NCI-H2227 (cell line): ENCODE results near the gene PSD4.

Experiments used
- DNase-seq: peaks from one replicate; lab custom pipeline; 2025; ENCODE audit not compliant: unreplicated experiment; lab: John Stamatoyannopoulos, UW

The PSD4 gene

DNA sequence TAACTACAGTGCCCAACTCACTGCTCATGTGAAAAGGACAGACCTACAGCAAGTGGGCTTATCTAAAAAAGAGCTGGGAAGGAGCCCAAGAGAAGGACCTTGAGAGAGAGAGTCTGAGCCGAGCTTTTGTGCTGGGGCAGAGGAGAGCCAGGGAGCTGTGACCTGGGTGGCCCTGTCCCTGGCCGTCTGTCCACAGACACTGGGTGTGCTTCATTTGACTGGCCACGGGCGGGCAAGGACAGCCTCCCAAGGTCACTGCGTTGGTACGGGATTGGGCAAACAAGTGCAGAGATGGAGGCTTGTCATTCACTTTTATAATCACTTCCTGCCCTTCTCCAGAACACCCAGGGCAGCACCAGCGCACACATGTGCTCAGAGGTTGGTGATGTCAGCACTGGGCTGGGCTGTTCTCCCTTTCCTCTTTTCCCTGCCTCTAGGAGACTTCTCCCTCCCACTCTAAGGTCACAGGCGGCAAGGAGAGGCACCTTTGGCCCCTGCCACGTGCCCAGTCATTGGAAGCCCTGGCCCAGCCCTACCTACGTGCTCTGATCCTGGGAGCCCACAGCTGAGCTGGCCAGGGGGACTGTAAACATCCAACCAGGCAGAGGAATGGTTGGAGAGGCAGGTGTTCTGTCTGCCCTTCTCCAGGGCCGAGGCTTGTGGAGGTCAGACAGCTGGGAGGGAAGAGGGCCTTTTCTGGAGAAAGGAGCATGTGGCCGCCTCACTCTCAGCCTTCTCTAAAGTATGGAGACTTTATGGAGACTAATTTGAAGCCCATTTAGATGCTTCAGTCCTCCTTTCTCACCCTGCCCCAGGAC, 6.4 kb upstream of the PSD4 start:
- DNase-seq: no peak

GRCh38 chr2:113167962-113168340, 5.8 kb upstream of the PSD4 start:
- no peak for DNase-seq

- no peak for DNase-seq
Observed at GRCh38 chr2:113169002-113169530, 4.7 kb upstream of the PSD4 start.

GRCh38 chr2:113169586-113169985, 4.2 kb upstream of the PSD4 start:
- no peak for DNase-seq

DNA sequence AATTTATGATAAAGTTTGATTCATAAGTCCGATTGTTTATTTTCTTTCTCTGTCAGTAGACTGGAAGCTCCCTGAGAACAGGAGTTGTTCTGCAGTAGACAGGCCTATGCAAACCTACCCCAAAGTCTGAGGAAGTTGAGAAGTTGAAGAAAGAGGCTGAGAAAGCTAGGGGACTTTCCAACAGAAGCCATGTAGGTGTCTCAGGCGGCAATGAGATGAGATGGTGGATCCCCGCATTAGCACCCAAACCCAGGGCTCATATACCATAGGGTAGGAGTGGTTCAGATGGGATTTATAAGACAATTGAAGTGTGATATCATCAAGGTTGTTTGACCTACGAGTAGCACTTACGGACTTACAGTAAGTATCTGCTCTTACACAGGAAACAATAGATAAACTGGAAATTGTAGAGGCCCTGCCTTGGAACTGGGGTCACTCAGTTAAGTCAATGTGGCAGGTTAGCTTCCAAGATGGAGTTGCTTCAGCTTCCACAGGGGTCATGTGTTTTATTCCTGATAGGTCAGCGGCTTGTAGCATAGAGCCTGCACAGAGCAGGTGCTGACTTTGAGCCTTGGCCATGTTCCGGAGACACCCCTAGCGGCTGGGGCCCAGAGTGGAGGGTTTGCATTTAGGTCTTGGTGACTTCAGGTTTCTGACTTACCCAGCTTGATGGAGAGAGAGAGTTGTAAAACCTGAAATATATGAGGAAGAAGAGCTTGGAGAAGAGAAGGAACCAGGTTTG, 2.3 kb upstream of the PSD4 start:
- DNase-seq: no peak

DNA sequence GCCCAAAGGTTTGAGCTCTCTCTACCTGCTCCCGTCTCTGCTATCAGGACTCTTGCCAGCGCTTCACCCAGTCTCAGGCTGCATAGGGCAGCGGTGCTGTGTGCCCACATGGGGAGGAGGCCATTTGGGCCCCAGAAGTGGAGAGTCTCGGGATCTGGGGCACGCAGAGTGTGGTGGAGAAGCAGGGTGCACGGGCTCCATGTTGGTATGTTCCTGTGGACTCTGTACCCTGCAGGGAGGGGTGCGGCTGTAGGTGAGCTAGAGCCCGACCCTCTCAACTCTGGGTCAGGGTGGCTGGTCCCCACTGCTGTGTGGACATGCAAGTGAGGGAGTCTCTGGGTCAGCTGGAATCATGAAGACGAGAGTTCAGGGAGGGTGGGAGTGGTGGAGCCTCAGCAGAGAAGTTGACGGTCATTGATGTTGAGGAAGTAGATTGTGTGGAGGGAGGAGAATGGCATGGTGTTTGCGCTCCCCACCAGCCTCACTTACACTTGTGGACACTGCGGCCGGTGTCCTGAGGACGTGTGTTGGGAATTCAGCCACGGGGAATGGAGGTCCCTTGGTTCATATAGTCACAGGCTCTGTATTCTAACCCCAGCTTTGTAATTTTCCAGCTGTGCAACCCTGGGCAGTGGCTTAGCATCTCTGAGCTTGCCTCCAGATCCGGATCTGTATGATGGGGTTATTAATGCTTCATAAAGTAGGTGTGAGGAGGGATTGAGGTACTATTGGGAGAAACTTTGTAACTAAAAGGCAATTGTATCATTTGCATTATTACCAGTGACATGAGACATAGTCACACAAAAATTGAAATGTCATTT, 840 bp upstream of the PSD4 start:
- no peak for DNase-seq

DNA sequence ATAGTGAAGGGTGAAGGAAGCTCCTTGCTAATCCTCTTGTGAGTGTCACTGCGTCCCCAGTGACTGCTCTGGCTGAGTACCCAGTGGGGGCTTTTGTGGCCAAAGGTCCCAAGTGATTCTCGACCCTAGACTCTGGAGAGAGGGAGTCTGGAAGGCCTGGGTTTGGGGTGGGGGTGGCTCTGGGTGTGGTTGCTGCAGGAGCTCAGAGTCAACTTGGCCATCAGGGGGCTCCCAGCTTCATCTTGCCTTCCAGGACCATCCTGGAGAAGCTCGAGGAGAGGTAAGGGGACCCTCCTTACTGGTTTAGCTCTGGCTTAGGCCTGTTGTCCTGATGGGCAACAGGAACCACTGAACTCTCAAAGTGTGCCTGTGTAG, 592 bp downstream of the PSD4 start:
- no peak for DNase-seq

- DNase-seq: no peak
Observed at GRCh38 chr2:113175042-113175628, 1.4 kb downstream of the PSD4 start.

GRCh38 chr2:113175736-113176695, 2.2 kb downstream of the PSD4 start:
- DNase-seq: no peak

GRCh38 chr2:113176696-113177355, 3.1 kb downstream of the PSD4 start:
- DNase-seq: no peak

- no peak for DNase-seq
Observed at GRCh38 chr2:113178069-113178746, 4.4 kb downstream of the PSD4 start.

DNA sequence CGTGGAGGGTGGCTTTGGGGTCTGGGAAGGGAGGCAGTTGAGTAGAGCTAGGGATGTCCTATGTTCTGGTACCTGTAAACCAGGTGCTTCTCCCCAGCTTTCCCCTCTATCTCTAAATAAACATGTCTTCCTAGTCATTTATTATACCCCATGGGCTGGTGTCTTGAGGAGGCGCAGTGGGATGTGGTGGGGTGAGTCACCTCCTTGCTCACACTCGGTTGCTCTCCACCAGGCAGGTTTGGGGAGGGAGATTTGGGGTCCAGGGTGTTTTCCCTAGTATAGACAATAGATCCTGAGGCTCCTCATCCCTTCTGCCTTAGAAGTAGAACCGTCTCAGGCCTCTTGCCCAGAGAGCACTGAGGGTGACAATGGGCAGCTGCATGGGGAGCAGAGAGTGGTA, 5.1 kb downstream of the PSD4 start:
- no peak for DNase-seq

GRCh38 chr2:113179446-113180045, 5.8 kb downstream of the PSD4 start:
- DNase-seq: no peak

DNA sequence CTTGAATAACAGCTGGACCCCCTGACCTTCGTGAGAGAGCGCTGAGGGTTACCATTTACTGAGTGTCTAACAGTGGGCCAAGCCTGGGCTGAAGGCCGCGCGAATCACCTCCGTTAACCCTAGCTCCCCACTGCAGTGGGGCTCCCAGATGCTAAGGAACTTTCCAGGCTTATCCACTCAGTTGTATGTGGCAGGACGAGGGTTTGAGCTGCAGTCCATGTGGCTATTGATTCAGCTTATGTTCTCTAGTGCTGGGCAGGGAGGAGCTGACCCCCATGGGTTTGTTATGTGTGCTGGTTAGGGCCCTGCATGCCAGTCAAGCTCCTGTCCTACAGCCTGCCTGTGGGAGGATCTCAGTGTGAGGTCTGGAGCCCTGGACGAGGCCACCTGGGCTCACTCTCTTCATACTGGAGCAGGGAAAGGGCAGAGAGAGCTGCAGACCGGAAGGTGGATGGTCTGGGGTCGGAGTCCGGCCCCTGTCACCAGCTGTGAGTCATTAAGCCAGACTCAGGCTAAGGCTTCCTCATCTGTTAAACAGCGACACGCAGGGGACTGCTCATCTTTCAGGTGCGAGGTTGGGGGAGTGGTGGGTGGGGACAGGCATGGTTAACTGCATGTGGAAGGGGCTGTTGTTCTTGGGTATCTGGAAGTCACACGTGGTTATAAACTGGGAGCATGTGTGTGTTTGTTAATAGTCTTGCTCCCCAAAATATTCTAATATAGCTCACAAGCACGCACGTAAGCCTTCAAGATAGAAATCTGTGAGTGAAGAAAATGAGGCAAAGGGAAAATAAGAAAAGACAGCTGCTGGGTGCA, 6.6 kb downstream of the PSD4 start:
- no peak for DNase-seq

- DNase-seq: no peak
Observed at GRCh38 chr2:113181258-113182051, 7.7 kb downstream of the PSD4 start.

- DNase-seq: no peak
Observed at GRCh38 chr2:113182471-113183260, 8.9 kb downstream of the PSD4 start.
